HepG2 (cell line): ENCODE data around the gene KRTAP3-2. TPM values are rescaled to one million over a fixed set of nuclear protein-coding genes. Genes with fewer than 3 reads are reported as not detected.

Experiments used
- AKAP8 ChIP-seq: sonication (generic); formaldehyde crosslinking; IDR thresholded peaks from 2 replicates; pipeline ENCODE4 v1.5.1; 2020; ENCODE audit warnings: mild to moderate bottlenecking, missing genetic modification reagents
- BCL6 ChIP-seq: IDR thresholded peaks from 2 replicates; pipeline ENCODE4 v1.6.1; 2016; ENCODE audit warnings: missing genetic modification reagents, missing compliant biosample characterization
- ELF1 ChIP-seq: sonication (generic); formaldehyde crosslinking; IDR thresholded peaks from 2 replicates; pipeline ENCODE4 v1.4.0; 2020; ENCODE audit warnings: missing genetic modification reagents
- FOXA1 ChIP-seq, 2 experiments: fragments of 450-650 bp in 1 of 2; sonication (generic) in 1 of 2; formaldehyde crosslinking in 1 of 2; IDR thresholded peaks; 2 replicates each; pipeline versions ENCODE4 v1.4.0 to v1.6.1; 2016 to 2020; ENCODE audit warnings: missing genetic modification reagents in 1 of 2
- HNF4A ChIP-seq: sonication (generic); formaldehyde crosslinking; IDR thresholded peaks from 2 replicates; pipeline ENCODE4 v1.4.0; 2020; ENCODE audit warnings: missing genetic modification reagents
- MAFK ChIP-seq, 2 experiments: IDR thresholded peaks in 1 of 2; conservative IDR thresholded peaks in 1 of 2; 2 replicates each; pipeline ENCODE4 v1.6.1; 2011; ENCODE audit warnings: improper control_type of control experiment in 2 of 2, low read length in 2 of 2
- PCBP2 ChIP-seq: fragments of 200-400 bp; formaldehyde crosslinking; optimal IDR thresholded peaks from 2 replicates; pipeline ENCODE3; 2018; ENCODE audit warnings: low read length, low read depth; ENCODE audit not compliant: poor library complexity, severe bottlenecking
- RBFOX2 ChIP-seq: fragments of 200-400 bp; formaldehyde crosslinking; IDR thresholded peaks from 2 replicates; pipeline ENCODE4 v1.6.1; 2017; ENCODE audit warnings: low read depth, mild to moderate bottlenecking, low read length
- SOX13 ChIP-seq, 3 experiments: fragments of 450-650 bp in 1 of 3; sonication (generic) in 1 of 3; formaldehyde crosslinking in 1 of 3; IDR thresholded peaks in 2 of 3; conservative IDR thresholded peaks in 1 of 3; 2 replicates each; pipeline versions ENCODE4 v1.5.0 to v1.6.1; 2016 to 2020; ENCODE audit warnings: antibody characterized with exemption in 1 of 3, mild to moderate bottlenecking in 1 of 3, missing compliant biosample characterization in 1 of 3, missing genetic modification reagents in 1 of 3, moderate library complexity in 1 of 3
- ZBTB40 ChIP-seq, 2 experiments: fragments of 450-650 bp in 1 of 2; sonication (generic) in 1 of 2; formaldehyde crosslinking in 1 of 2; IDR thresholded peaks; 2 replicates each; pipeline versions ENCODE4 v1.6.1 to v1.8.0; 2016 to 2022; ENCODE audit warnings: antibody characterized with exemption in 1 of 2, mild to moderate bottlenecking in 1 of 2, missing genetic modification reagents in 1 of 2
- ZFP36 ChIP-seq: fragments of 150-350 bp; IDR thresholded peaks from 2 replicates; pipeline ENCODE4 v1.6.1; 2018; ENCODE audit warnings: borderline replicate concordance, low read length, low read depth; ENCODE audit not compliant: partially characterized antibody
- ZNF260 ChIP-seq: sonication (generic); formaldehyde crosslinking; IDR thresholded peaks from 2 replicates; pipeline ENCODE4 v1.4.0; 2020; ENCODE audit warnings: missing genetic modification reagents, low read depth, mild to moderate bottlenecking, borderline replicate concordance
- ZNF468 ChIP-seq: sonication (generic); formaldehyde crosslinking; IDR thresholded peaks from 2 replicates; pipeline ENCODE4 v1.8.0; 2022; ENCODE audit warnings: mild to moderate bottlenecking, moderate library complexity, missing genetic modification reagents
- ZSCAN31 ChIP-seq: sonication (generic); formaldehyde crosslinking; IDR thresholded peaks from 2 replicates; pipeline ENCODE4 v1.5.0; 2020; ENCODE audit warnings: low read depth, mild to moderate bottlenecking, missing genetic modification reagents
- polyA plus RNA-seq, 8 experiments: library from polyadenylated mRNA; depleted of rRNA in 3 of 8; stranded (reverse) in 7 of 8; unstranded in 1 of 8; fragments of >200 nt; fragmentation: Illumina TruSeq in 4 of 8; extraction: Trizol in 4 of 8; gene quantifications; 2 replicates each; pipeline versions ENCODE4 v1.2.1 to v1.2.3, GENCODE V29; 2011 to 2016; ENCODE audit warnings: low read depth in 4 of 8, missing spikeins in 1 of 8, mixed read lengths in 1 of 8; ENCODE audit not compliant: insufficient read depth in 1 of 8
- total RNA-seq, 5 experiments: library from RNA; depleted of rRNA; stranded (reverse); fragments of >200 nt; fragmentation: Illumina TruSeq; extraction: Trizol; gene quantifications; 2 replicates each; pipeline ENCODE4 v1.2.3, GENCODE V29; 2016; ENCODE audit warnings: low read depth in 1 of 5
- TF ChIP-seq, protein P1 (sequence below): sonication (generic); formaldehyde crosslinking; IDR thresholded peaks from 2 replicates; pipeline ENCODE4 v1.5.1; 2020; ENCODE audit warnings: mild to moderate bottlenecking, missing genetic modification reagents, moderate library complexity

The KRTAP3-2 gene
- total and polyA plus RNA-seq, 2 of the 13 experiments (the other 11 are each of a cell fraction or from before 2014, with no cell fraction given) = not detected

DNA sequence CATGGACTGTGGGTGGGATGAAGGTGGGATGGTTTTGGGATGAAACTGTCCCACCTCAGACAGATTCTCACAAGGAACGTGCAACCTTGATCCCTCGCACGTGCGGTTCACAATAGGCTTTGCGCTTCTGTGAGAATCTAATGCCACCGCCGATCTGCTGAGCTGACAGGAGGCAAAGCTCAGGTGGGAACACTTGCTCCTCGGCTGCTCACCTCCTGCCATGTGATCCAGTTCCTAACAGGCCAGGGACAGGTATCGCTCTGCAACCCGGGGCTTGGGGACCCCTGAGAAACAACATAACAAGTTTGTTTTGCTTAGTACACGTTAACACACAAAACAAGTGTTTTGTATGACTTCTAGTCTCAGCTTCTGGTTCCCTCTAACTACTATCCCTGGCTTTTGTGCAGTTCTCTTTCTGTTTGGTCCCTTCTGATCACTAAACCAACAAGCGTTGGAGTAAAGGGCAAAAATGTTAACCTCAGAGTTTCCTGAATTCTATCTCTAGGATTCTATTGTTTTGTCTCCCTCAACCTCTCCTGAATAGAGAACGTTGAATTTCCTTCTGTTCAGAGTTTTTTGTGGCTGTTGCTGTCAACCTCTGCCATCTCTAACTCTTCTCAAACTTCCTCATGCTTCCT, 17.0 kb upstream of the KRTAP3-2 start (continued):
- TF ChIP-seq ZBTB40 (IDR thresholded peaks at IDR 0.05) (no peak), ZBTB40 (CRISPR knock-in tag; IDR thresholded peaks at IDR 0.05) (no peak), PCBP2 (no peak), RBFOX2 (no peak), FOXA1 (IDR thresholded peaks at IDR 0.05) (no peak), FOXA1 (CRISPR knock-in tag; IDR thresholded peaks at IDR 0.05) (peak; percentile 43; the same call in 1 of the 2 replicates), ELF1 (CRISPR knock-in tag) (no peak), ZSCAN31 (CRISPR knock-in tag) (no peak), ZFP36 (no peak), ZNF260 (no peak), AKAP8 (no peak), ZNF468 (CRISPR knock-in tag) (no peak), SOX13 (IDR thresholded peaks at IDR 0.05) (no peak), SOX13 (CRISPR knock-in tag; conservative IDR thresholded peaks at IDR 0.05 in 1 of 2, IDR thresholded peaks at IDR 0.05 in 1 of 2) (peak in 1 of 2 experiments; percentile 65; a peak in 2 of 4 replicates), MAFK (conservative IDR thresholded peaks at IDR 0.05 in 1 of 2, IDR thresholded peaks at IDR 0.05 in 1 of 2; ENCODE audit: low read length in 2 of 2) (no peak), BCL6 (CRISPR knock-in tag) (peak; percentile 57; the same call in 1 of the 2 replicates), HNF4A (CRISPR knock-in tag) (no peak)
- TF ChIP-seq, protein P1, sequence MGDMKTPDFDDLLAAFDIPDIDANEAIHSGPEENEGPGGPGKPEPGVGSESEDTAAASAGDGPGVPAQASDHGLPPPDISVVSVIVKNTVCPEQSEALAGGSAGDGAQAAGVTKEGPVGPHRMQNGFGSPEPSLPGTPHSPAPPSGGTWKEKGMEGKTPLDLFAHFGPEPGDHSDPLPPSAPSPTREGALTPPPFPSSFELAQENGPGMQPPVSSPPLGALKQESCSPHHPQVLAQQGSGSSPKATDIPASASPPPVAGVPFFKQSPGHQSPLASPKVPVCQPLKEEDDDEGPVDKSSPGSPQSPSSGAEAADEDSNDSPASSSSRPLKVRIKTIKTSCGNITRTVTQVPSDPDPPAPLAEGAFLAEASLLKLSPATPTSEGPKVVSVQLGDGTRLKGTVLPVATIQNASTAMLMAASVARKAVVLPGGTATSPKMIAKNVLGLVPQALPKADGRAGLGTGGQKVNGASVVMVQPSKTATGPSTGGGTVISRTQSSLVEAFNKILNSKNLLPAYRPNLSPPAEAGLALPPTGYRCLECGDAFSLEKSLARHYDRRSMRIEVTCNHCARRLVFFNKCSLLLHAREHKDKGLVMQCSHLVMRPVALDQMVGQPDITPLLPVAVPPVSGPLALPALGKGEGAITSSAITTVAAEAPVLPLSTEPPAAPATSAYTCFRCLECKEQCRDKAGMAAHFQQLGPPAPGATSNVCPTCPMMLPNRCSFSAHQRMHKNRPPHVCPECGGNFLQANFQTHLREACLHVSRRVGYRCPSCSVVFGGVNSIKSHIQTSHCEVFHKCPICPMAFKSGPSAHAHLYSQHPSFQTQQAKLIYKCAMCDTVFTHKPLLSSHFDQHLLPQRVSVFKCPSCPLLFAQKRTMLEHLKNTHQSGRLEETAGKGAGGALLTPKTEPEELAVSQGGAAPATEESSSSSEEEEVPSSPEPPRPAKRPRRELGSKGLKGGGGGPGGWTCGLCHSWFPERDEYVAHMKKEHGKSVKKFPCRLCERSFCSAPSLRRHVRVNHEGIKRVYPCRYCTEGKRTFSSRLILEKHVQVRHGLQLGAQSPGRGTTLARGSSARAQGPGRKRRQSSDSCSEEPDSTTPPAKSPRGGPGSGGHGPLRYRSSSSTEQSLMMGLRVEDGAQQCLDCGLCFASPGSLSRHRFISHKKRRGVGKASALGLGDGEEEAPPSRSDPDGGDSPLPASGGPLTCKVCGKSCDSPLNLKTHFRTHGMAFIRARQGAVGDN (CRISPR knock-in tag) = peak; percentile 64
